ENCODE data around the gene COL6A3.

DNA sequence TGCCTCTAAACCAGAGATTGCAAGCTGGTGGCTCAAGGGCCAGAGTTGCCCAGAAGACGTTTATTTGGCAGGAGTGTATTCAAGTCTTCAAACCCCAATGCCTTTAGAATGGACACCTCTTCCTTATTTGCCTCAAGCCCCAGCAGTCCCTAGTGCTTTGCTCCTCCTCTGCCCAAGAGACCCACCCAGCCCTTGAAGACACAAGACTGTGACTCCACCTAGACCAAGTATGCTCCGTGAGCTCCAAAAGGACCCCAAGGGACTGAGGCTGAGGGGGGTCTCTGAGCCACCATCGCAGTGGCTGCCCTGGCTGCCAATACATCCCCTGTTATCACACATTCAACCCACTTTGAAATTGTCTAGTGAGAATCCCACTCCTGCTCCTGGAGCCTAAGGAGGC is 99.3 kb downstream of the COL6A3 start:
- TF ChIP-seq, protein P1, sequence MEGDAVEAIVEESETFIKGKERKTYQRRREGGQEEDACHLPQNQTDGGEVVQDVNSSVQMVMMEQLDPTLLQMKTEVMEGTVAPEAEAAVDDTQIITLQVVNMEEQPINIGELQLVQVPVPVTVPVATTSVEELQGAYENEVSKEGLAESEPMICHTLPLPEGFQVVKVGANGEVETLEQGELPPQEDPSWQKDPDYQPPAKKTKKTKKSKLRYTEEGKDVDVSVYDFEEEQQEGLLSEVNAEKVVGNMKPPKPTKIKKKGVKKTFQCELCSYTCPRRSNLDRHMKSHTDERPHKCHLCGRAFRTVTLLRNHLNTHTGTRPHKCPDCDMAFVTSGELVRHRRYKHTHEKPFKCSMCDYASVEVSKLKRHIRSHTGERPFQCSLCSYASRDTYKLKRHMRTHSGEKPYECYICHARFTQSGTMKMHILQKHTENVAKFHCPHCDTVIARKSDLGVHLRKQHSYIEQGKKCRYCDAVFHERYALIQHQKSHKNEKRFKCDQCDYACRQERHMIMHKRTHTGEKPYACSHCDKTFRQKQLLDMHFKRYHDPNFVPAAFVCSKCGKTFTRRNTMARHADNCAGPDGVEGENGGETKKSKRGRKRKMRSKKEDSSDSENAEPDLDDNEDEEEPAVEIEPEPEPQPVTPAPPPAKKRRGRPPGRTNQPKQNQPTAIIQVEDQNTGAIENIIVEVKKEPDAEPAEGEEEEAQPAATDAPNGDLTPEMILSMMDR (conservative IDR thresholded peaks at IDR 0.05), result no peak
- no peak for TF ChIP-seq ZFX (IDR thresholded peaks at IDR 0.05)
